H1 (cell line): ENCODE data around the gene CCDC13.

Experiments used
- E2F6 ChIP-seq: IDR thresholded peaks from 2 replicates; pipeline ENCODE4 v1.6.1; 2012; ENCODE audit warnings: inconsistent platforms
- HDAC6 ChIP-seq: IDR thresholded peaks from one replicate; pipeline ENCODE4 v1.7.1; 2012; ENCODE audit warnings: low read depth, mild to moderate bottlenecking, inconsistent platforms, low read length, moderate library complexity
- POU5F1 ChIP-seq: IDR thresholded peaks from 2 replicates; pipeline ENCODE4 v1.6.1; 2011; ENCODE audit warnings: low read depth, mild to moderate bottlenecking, low read length, moderate library complexity
- TAF7 ChIP-seq: optimal IDR thresholded peaks from 2 replicates; pipeline ENCODE3; 2011; ENCODE audit warnings: low read depth, mild to moderate bottlenecking, inconsistent platforms, low read length, moderate library complexity, borderline replicate concordance
- TBP ChIP-seq: IDR thresholded peaks from 2 replicates; pipeline ENCODE4 v1.6.1; 2011; ENCODE audit warnings: low read depth, low read length, improper control_type of control experiment
- TCF12 ChIP-seq: IDR thresholded peaks from 2 replicates; pipeline ENCODE4 v1.6.1; 2011; ENCODE audit warnings: low read depth, mild to moderate bottlenecking, low read length

- TF ChIP-seq E2F6 (no peak), TBP (no peak), POU5F1 (no peak), TAF7 (no peak), TCF12 (no peak), HDAC6 (no peak)
These were observed 8.3 kb downstream of the CCDC13 start for GRCh38 chr3:42764561-42765295.
